ENCODE measurements around the gene PPAN.

DNA sequence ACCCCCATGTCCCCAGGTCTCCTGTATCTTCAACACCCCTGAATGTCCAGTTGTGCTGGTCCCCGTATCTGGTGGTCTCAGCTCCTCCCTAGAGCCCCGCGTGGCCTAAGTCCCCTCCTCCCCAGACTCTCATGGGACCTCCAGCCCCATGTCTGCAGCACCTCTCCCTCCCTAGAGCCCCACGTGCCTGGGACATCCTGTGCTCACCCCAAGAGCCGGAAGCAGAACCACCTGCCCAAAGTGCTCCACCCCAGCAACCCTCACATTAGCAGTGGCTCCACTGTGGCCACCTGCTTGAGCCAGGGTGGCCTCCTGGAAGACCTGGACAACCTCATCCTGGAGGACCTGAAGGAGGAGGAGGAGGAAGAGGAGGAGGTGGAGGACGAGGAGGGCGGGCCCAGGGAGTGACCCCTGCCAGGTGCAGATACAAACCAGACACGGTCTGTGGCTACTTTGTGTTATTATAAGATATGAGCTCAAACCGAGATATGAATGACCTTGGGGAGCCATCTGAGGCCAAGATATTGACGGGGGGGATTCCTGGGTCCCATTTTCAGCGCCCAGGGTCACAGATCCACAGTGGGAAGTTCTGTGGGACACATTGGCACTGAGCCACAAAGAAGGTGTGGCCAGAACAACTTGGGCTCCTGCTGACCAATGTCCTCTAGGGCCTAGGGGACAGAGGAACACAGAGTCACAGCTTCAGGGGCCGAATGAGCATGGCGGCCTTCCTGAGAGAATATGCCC lies 14.1 kb upstream of the PPAN start:
- TF ChIP-seq POLR2A (IDR thresholded peaks at IDR 0.05; ENCODE audit: low read depth, low read length): no peak
- no peak for TF ChIP-seq POLR2AphosphoS5 (IDR thresholded peaks at IDR 0.05; ENCODE audit: low read depth, low read length)

Measured in GM12891 (cell line).